GM21737 (cell line): ENCODE data around the gene HAGH.

ENCODE experiments used
- ATAC-seq: cut with Tn5 transposase; IDR thresholded peaks from one replicate; pipeline ENCODE4 v1.9.1; 2021; ENCODE audit warnings: mild to moderate bottlenecking, moderate library complexity; ENCODE audit not compliant: unreplicated experiment

Gene HAGH

GRCh38 chr16:1832838-1833454 lies 6.3 kb upstream of the HAGH start:
- ATAC-seq = no peak

DNA sequence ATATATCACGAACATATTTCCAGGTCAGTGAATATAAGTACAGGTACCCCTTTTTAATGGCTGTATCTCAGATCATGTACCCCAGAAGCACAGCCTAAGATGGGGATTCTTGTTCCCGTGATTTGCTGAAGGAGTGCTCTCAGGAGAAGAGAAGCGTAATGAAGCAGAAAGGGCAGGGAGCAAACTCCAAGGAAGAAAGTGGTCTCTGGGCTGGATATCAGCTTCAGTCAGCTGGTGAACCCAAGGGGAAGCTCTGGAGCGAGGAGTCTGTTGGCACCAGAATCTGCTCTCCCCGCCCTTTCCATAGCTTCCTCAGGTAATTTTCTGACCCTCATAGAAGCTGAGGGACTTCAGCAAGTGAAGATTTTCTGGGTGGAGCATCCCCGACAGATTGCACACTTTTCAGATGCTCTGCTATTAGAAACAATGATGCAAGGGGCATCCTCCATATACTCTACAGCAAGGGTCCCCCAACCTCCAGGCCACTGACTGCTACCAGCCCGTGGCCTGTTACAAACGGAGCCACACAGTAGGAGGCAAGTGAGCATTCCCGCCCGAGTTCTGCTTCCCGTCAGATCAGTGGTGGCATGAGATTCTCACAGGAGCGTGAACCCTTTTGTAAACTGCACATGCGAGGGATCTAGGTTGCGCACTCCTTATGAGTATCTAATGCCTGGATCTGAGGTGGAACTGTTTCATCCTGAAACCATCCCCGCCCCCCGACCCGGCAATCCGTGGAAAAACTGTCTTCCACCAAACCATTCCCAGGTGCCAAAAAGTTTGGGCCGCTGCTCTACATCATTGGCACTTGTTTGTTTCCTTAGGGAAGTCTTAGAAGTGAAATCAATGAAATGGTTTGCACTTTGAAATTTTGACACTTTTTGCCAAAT lies 4.8 kb upstream of the HAGH start:
- ATAC-seq = no peak

- no peak for ATAC-seq
Measured at GRCh38 chr16:1830213-1830612, 3.6 kb upstream of the HAGH start.

- ATAC-seq = no peak
Measured at GRCh38 chr16:1828645-1829410, 2.2 kb upstream of the HAGH start.

- ATAC-seq = peak; percentile 43
Measured at GRCh38 chr16:1825864-1826690, 548 bp downstream of the HAGH start.

- ATAC-seq = no peak
Measured at GRCh38 chr16:1825381-1825863, 1.2 kb downstream of the HAGH start.

DNA sequence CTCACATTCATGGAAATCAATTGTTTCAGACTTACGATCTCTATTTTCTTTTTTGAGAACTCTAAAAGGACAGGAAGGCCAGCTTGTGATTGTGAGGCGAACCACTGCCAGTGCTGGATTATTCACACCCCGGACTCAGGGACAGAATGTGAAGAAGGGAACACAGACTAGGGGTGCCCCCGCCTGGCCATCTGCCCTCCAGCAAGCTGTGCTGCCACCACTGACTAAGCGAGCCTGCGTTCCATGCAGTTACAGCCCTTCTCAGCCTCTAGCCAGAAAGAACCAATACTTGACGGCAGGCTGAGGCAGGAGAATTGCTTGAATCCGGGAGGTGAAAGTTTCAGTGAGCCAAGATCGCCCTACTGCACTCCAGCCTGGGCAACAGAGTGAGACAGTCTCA lies 2.8 kb downstream of the HAGH start:
- ATAC-seq = no peak

- ATAC-seq = no peak
Measured at GRCh38 chr16:1822801-1823200, 3.8 kb downstream of the HAGH start.

DNA sequence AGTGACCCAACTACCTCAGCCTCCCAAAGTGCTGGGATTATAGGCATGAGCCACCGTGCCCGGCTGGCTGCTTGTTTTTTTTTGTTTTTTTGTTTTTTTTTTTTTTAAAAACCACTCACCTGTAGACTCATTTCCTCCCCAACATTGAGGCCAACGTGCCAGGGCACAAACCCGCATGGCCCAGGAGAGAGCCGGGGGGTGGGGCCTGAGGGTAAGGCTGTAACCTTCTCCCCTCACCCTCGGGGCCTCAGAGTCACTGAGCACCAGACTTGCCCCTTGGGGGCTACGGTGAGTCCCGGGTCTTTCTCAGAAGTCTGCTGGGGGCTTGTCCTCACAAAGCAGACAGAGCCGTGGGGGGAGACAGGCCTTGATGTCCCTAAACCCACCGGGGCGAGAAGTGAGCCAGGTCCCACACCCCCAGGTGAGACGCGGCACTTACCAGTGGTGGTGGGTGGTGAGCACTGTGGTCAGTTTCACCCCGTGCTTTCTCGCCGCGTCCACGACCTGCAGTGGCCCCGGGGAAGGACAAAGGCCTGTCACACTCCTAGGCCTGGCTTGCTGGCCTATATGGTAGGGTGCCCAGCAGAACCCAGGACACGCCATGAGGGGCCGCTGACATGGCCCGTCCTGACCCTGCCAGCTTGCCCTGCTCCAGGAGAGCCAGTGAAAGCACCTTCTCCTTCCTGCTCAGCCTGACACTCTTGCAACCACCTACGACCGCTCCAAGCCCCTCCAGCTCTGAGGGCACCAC lies 4.6 kb downstream of the HAGH start:
- ATAC-seq = no peak

DNA sequence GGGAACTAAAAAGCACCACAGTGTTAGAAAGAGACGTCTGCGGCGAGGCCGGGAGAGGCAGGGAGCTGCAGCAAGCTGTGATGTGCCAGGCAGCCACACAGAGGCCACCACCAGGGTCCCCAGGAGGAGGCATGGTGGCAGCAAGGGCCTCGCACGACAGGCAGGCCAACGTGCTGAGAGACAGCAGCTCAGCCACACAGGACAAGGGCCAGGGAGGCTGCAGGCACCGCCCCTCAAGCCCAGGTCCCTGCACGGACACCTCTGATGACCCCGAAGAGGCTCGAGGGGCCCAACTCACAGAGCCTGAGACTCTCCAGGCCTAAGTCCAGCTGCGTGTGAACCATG lies 5.7 kb downstream of the HAGH start:
- ATAC-seq = no peak

GRCh38 chr16:1820096-1820945 lies 6.3 kb downstream of the HAGH start:
- ATAC-seq = no peak

- ATAC-seq = no peak
Measured at GRCh38 chr16:1819611-1820010, 7.0 kb downstream of the HAGH start.

DNA sequence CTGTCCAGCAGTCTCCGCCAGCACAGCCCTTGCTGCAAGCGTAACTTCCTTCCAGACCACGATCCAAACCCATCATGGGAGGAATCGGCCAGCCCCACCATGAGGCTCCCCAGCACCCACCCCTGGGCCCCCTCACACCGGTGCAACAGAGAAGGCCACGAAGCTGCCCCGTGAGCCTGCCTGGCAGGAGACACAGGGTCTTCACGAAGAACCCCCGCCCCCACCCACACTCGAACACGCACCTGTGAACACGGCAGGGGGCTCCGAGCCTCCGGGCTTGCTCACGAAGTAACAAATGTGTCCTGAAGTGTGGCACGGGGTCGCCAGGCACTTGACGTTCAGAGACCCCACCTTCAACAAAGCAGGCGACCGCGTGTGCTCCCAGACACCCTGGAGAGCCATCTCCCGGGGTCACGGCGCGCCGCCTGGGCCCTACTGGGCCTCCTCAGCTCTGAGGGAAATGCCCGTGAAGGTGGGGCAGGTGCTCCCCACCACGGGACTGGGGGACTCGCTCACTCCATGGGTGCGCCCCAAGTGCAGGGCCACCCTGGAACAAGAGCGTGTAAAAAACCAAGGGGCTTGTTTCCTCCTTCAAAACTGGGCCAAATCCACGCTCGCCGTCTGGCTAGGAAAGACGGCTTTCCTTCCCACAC lies 7.6 kb downstream of the HAGH start:
- ATAC-seq = no peak

DNA sequence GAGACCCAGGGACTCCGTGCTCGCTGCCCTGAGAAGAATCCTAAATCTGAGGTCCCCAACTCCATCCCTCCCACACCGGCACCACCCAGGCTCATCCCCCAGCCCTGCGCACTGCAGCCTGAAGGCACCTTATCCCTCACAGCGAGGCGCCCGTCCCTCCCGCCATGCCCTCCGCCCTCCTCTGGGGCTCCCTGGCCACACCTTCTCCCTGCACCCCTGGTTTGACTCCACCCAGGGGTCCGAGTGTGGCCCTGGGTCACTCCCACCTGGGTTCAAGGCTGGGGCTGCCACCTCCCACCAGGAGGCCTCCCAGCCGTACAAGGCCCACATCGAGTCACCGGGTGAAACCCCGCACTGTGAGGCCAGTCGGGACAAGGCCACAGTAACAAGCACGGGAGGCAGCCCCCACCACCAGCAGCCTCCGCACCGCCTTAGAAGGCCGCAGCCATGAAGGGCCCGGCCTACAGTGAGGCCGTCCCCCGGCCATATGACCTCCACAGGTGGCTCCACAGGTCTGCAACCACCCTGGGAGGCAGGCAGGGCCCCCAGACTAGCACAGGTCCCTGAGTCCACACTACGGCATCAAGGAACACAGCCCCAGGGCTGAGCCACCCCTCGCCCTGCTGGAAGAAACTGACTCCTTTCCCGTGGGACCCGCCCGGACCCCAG lies 8.3 kb downstream of the HAGH start:
- no peak for ATAC-seq

GRCh38 chr16:1817716-1818115 lies 8.9 kb downstream of the HAGH start:
- ATAC-seq = no peak

DNA sequence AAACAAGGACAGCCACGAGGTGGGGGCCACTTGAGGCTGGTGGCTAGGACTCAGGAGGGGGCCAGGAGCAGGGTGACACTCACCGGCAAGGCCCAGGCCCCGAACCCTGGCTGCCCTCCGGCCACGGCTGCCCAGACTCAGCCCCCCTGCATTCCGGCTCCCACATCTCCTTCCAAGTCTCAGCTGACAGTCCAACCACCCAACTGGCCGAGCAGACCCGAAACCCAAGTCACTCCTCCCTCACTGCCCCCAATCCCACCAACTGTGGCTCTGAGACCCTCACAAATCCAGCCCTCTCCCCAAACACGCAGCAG lies 9.4 kb downstream of the HAGH start:
- no peak for ATAC-seq

DNA sequence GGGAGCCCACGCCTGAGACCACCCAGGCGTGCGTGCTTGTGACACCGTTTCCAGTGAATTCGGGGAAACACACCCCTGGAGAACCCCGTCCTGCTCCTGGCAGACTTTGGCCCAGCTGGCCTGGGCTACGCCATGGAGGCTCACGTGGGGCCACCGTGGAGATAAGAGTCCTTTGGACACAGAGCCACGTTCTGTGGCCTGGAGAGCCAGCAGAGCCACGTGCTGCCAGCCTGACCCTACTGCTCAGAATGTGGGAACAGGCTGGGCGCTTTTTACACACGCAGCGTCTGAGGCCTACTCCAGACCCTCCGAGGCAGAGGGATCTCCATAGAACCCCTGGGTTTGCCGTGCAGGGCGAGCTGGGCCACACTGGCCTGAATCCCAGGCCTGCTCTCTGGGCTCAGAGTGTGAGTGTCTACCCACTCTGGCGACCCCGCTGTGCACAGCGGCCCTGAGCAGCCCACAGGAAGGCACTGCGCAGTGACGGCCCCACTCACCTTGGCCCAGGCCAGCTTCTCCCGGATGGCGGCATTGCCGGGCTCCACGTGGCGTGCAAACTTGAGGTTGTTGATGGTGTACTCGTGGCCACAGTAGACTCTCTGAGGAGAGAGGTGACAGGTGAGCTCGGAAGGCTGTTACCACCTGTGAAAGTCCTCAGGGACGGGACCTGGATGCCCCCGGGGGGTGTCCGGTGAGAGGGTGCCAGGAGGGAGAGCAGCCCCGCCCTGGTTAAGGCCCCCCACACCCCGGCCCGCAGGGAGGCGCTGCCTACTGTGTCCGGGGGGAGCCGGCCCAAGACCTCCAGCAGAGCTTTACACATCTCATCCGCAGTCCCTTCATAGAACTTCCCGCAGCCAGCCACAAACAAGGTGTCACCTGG lies 10.0 kb downstream of the HAGH start:
- ATAC-seq = no peak
